ENCODE data around the gene ADH1A. TPM values are rescaled to one million over a fixed set of nuclear protein-coding genes. Genes with fewer than 3 reads are reported as not detected.

Gene ADH1A
- total RNA-seq, 1 experiment from 2014 or later = not detected

Other genes starting within 250 kb of the ADH1A start
- 117 and 136 TPM in 2 replicates for gene ADH5, start 202.2 kb downstream of the ADH1A start, total RNA-seq (2014; rRNA removed; shearing (Covaris generic))
- not detected in 2 replicates for gene ADH4, start 146.7 kb downstream of the ADH1A start, total RNA-seq (2014; rRNA removed; shearing (Covaris generic))
- not detected in 2 replicates for gene ADH6, start 71.7 kb downstream of the ADH1A start, total RNA-seq (2014; rRNA removed; shearing (Covaris generic))
- not detected in 2 replicates for gene ADH1B, start 30.4 kb upstream of the ADH1A start, total RNA-seq (2014; rRNA removed; shearing (Covaris generic))
- gene ADH1C, start 61.8 kb upstream of the ADH1A start, total RNA-seq (2014; rRNA removed; shearing (Covaris generic)) = not detected in 2 replicates
- gene ADH7, start 144.4 kb upstream of the ADH1A start, total RNA-seq (2014; rRNA removed; shearing (Covaris generic)) = not detected in 2 replicates
- gene C4orf17, start 220.0 kb upstream of the ADH1A start, total RNA-seq (2014; rRNA removed; shearing (Covaris generic)) = not detected in 2 replicates